ENCODE measurements around the gene SIGLEC10.
A peak's percentile ranks its signal among the peaks of the same experiment; 100 is the strongest.

SIGLEC10 gene

DNA sequence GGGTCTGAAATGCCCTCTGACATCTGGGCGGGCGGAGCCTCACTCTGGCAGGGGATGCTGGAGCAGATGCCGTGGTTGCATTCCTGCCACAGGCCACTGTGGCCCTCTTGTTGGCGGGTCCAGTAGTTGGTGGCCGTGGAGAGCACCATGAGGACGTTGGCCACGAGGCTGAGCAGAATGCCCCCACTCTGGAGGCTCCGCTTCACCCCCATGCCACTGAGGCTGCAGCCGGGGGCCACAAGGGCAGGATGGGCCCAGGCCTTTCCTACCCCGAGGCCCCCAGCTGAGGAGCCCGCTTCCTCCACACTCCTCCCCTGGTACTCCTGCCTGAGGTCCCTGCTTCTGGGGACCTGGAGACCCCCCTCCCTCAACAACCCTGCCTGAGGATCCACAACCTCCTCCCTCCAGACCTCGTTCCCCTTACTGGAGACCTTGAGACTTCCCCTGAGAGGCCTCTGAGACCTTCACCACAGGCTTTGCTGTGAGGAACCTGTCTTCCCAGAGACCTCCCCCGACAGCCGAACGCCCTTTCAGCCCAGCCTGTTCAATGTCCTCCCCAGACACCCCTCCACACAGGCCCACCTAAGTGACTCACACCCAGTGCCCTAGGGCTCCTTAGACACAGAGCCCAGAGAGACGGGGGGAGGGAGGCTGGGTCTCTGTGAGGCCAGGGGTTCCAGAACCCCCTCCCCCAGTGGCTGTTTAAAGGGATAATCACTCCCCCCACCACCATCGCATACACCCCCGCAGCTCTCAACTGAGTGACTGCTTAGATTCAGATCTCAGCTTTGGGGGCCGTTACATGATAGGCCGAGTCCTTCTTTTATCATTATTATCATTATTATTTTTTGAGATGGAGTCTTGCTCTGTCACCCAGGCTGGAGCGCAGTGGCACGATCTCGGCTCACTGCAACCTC is 48.8 kb downstream of the SIGLEC10 start, which contains the start of gene CLDND2:
TSS of gene CLDND2 (minus strand) at position 638 of the 917 bp plus-strand sequence. CDS start at position 212, 426 bp downstream.
- H3K27ac ChIP-seq (ENCODE audit: low read length), result peak within 1 kb of the TSS; percentile 81
- no peaks in the 10 kb centered on the region; the same call in 1 of the 2 replicates for H3K36me3 ChIP-seq (ENCODE audit: insufficient read depth, low read length)
- peak within 1 kb of the TSS; percentile 78 for H2AFZ ChIP-seq (ENCODE audit: low read depth, low read length)
- peak within 1 kb of the TSS; percentile 42 to 88 for H3K4me3 ChIP-seq (ENCODE audit: low read depth in 1 of 2, low read length in 2 of 2)
- H3K79me2 ChIP-seq (ENCODE audit: insufficient read depth, low read length), result peaks cover 37% of the 10 kb centered on the region
- H3K9me3 ChIP-seq (ENCODE audit: insufficient read depth, low read length, severe bottlenecking), result no peaks in the 10 kb centered on the region
- no peaks in the 10 kb centered on the region for H3K27me3 ChIP-seq (ENCODE audit: insufficient read depth, low read length, poor library complexity)
- ATAC-seq (ENCODE audit: insufficient read depth, low read depth) (no peak), DNase-seq (no peak)
- peak within 1 kb of the TSS; percentile 88 for H3K4me2 ChIP-seq (ENCODE audit: insufficient read depth, low read length)
- TF ChIP-seq CTCF (IDR thresholded peaks at IDR 0.05; ENCODE audit: borderline replicate concordance, extremely low read depth, low read length, poor library complexity, severe bottlenecking) (no peak), EZH2 (IDR thresholded peaks at IDR 0.05; ENCODE audit: borderline replicate concordance, low read depth, low read length, severe bottlenecking) (no peak)
- H3K4me1 ChIP-seq (ENCODE audit: insufficient read depth, low read length), result peaks cover 70% of the 10 kb centered on the region
- H3K9ac ChIP-seq (ENCODE audit: low read depth, low read length), result peak within 1 kb of the TSS; percentile 83
- peaks cover 10% of the 10 kb centered on the region for H4K20me1 ChIP-seq (ENCODE audit: insufficient read depth, low read length)

DNA sequence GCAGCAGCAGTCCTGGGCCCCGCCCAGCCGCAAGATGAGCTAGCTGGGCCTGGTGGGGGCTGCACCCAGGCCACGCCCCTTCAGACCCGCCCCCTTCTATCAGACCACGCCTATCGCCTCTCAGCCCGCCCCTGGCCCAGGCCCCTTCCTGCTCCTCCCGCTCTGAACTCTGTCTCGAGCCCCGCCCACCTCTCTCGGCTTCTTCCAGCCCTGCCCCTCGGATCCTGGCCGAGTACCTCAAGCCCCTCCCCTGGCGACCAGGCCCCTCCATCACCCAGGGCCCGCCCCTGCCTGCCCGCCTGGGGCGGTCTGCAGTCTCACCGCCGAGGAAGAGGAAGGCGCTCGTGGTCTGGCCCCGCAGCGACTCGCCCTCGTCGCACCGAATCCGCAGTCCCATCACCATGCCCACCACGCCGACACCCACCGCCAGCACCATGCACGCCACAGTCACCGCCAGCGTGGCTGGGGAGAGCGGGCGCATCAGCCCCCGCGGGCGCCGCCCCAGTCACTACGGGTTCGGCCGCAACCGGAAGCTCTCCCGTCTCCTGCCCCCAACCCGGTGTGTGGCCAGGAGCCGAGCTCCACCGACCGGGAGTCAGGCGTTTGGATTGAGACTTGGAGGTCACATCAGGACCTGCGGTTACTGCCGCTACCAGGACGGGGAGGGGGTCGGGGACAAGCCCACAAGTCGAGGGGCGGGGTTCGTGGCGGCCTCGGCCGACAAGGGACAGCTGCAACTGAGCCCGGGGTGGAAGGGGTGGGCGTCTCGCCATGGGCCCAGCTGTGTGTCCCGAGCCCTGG is 49.7 kb downstream of the SIGLEC10 start:
- Histone ChIP-seq H3K9ac (ENCODE audit: low read depth, low read length) (peak overlapping the region; percentile 83), H3K79me2 (ENCODE audit: insufficient read depth, low read length) (peaks cover 41% of the 10 kb centered on the region), H2AFZ (ENCODE audit: low read depth, low read length) (peak overlapping the region; percentile 79), H3K27me3 (ENCODE audit: insufficient read depth, low read length, poor library complexity) (no peaks in the 10 kb centered on the region), H3K4me2 (ENCODE audit: insufficient read depth, low read length) (peak overlapping the region; percentile 88), H3K9me3 (ENCODE audit: insufficient read depth, low read length, severe bottlenecking) (no peaks in the 10 kb centered on the region), H3K36me3 (ENCODE audit: insufficient read depth, low read length) (no peaks in the 10 kb centered on the region; the same call in 1 of the 2 replicates), H3K27ac (ENCODE audit: low read length) (peak overlapping the region; percentile 97), H3K4me1 (ENCODE audit: insufficient read depth, low read length) (peaks cover 67% of the 10 kb centered on the region), H4K20me1 (ENCODE audit: insufficient read depth, low read length) (peaks cover 11% of the 10 kb centered on the region), H3K4me3 (ENCODE audit: low read depth in 1 of 2, low read length in 2 of 2) (peak overlapping the region; percentile 62 to 88)
- peak; percentile 99 for DNase-seq
- peak; percentile 77 for ATAC-seq (ENCODE audit: insufficient read depth, low read depth)
- no peak for TF ChIP-seq EZH2 (IDR thresholded peaks at IDR 0.05; ENCODE audit: borderline replicate concordance, low read depth, low read length, severe bottlenecking)
- no peak for TF ChIP-seq CTCF (IDR thresholded peaks at IDR 0.05; ENCODE audit: borderline replicate concordance, extremely low read depth, low read length, poor library complexity, severe bottlenecking)

DNA sequence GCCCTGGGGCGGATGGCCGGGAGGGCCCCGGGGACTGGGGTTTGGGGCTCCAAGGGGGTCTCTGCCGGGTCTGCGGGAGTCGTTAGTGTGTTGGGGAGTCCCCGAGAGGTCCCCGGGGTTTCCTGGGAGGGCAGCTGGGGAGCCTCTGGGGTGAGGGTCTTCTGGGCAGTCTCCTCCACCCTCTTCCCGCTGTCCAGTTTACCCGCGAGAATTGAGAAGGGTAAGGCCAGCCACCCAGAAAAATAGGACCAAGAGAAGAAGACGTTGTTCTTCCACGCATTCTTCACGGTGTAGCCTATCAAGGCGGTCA is 50.2 kb downstream of the SIGLEC10 start:
- DNase-seq (peak; percentile 55), ATAC-seq (ENCODE audit: insufficient read depth, low read depth) (no peak; the same call in 2 of the 3 replicates)
- Histone ChIP-seq H2AFZ (ENCODE audit: low read depth, low read length) (peak overlapping the region; percentile 79), H3K9ac (ENCODE audit: low read depth, low read length) (peak overlapping the region; percentile 83), H3K4me1 (ENCODE audit: insufficient read depth, low read length) (peaks cover 64% of the 10 kb centered on the region), H3K27ac (ENCODE audit: low read length) (peak overlapping the region; percentile 97), H3K36me3 (ENCODE audit: insufficient read depth, low read length) (peaks cover 4% of the 10 kb centered on the region; the same call in 1 of the 2 replicates), H3K4me3 (ENCODE audit: low read depth in 1 of 2, low read length in 2 of 2) (peak overlapping the region; percentile 62 to 88), H3K79me2 (ENCODE audit: insufficient read depth, low read length) (peaks cover 45% of the 10 kb centered on the region), H3K4me2 (ENCODE audit: insufficient read depth, low read length) (peak overlapping the region; percentile 88), H3K27me3 (ENCODE audit: insufficient read depth, low read length, poor library complexity) (no peaks in the 10 kb centered on the region), H4K20me1 (ENCODE audit: insufficient read depth, low read length) (peaks cover 11% of the 10 kb centered on the region), H3K9me3 (ENCODE audit: insufficient read depth, low read length, severe bottlenecking) (no peaks in the 10 kb centered on the region)
- TF ChIP-seq EZH2 (IDR thresholded peaks at IDR 0.05; ENCODE audit: borderline replicate concordance, low read depth, low read length, severe bottlenecking), result no peak
- no peak for TF ChIP-seq CTCF (IDR thresholded peaks at IDR 0.05; ENCODE audit: borderline replicate concordance, extremely low read depth, low read length, poor library complexity, severe bottlenecking)

All from DND-41 (cell line).